Measurements from ENCODE around the gene PDS5B. TPM values are rescaled to one million over a fixed set of nuclear protein-coding genes. Genes with fewer than 3 reads are reported as not detected.

Gene PDS5B
- total and polyA plus RNA-seq, 9 of the 15 experiments (the other 6 are each of a cell fraction or from before 2014, with no cell fraction given), result 6.2 to 23.7 (median 13.1) TPM

GRCh38 chr13:32645854-32646253 lies 59.6 kb downstream of the PDS5B start:
- POLR2A ChIA-PET, result interaction anchor here (0.6 kb wide), 1 partner anchor 23 kb away, joined by 3 read pairs; no protein-coding TSS in a partner anchor
- in situ Hi-C loops (cut with MboI), result no loop called here
- no peak overlapping the region for H3K9ac ChIP-seq (ENCODE audit: insufficient read depth in 1 of 2, low read depth in 2 of 2, low read length in 2 of 2)
- 48% methylated on average over 2 of the region's 2 CpGs for WGBS (ENCODE audit: insufficient coverage, low coverage, missing lambda C conversion rate)
- CTCF ChIA-PET (ENCODE audit: low intra/inter-chr PET ratio), result no interaction called here
- no peaks in the 10 kb centered on the region for H3K27me3 ChIP-seq (ENCODE audit: control insufficient read depth in 2 of 2, insufficient read depth in 2 of 2, low read length in 2 of 2)
- intact Hi-C loops (cut with micrococcal nuclease), result no loop called here
- no peak for ATAC-seq
- H3K4me2 ChIP-seq (ENCODE audit: insufficient read depth, low read length), result no peak overlapping the region
- no peaks in the 10 kb centered on the region; a peak in 2 of 5 replicates for H3K4me1 ChIP-seq (replicated peaks in 1 of 2; ENCODE audit: control insufficient read depth in 2 of 2, insufficient read depth in 2 of 2, low read length in 2 of 2)
- TF ChIP-seq ZNF695 (CRISPR knock-in tag; IDR thresholded peaks at IDR 0.05) (no peak), U2AF2 (optimal IDR thresholded peaks at IDR 0.05; ENCODE audit: low read depth, low read length) (no peak), DIDO1 (tag; IDR thresholded peaks at IDR 0.05; ENCODE audit: low read depth) (no peak), ILF3 (IDR thresholded peaks at IDR 0.05; ENCODE audit: borderline replicate concordance) (no peak), ZNF347 (CRISPR knock-in tag; IDR thresholded peaks at IDR 0.05; ENCODE audit: low read depth) (no peak), ZNF253 (CRISPR knock-in tag; conservative IDR thresholded peaks at IDR 0.05) (no peak), SMARCE1 (IDR thresholded peaks at IDR 0.05) (no peak), TCF7 (IDR thresholded peaks at IDR 0.05; ENCODE audit: borderline replicate concordance) (no peak), WHSC1 (IDR thresholded peaks at IDR 0.05; ENCODE audit: low read length) (no peak), COPS2 (conservative IDR thresholded peaks at IDR 0.05) (no peak), TAF1 (IDR thresholded peaks at IDR 0.05; ENCODE audit: control insufficient read depth, extremely low read depth, insufficient read depth, low read length, severe bottlenecking) (no peak), ZNF3 (CRISPR knock-in tag; IDR thresholded peaks at IDR 0.05) (no peak), HDAC1 (IDR thresholded peaks at IDR 0.05) (no peak)
- H4K20me1 ChIP-seq (replicated peaks; ENCODE audit: control insufficient read depth, insufficient read depth, low read length), result no peaks in the 10 kb centered on the region
- no TSS peak for BruUV-seq (replicated peaks)
- H3K36me3 ChIP-seq (ENCODE audit: control insufficient read depth, insufficient read depth, low read length), result no peaks in the 10 kb centered on the region
- no peak overlapping the region for H3K4me3 ChIP-seq
- no peak for DNase-seq (ENCODE audit: extremely low read depth in 1 of 4, low spot score in 3 of 4)
- peaks cover 77% of the 10 kb centered on the region for H3K79me2 ChIP-seq (ENCODE audit: control insufficient read depth, insufficient read depth, low read length)
- H3K9me3 ChIP-seq (replicated peaks; ENCODE audit: control insufficient read depth, insufficient read depth, low read depth, low read length), result no peaks in the 10 kb centered on the region
- no peak overlapping the region for H3K27ac ChIP-seq (ENCODE audit: extremely low read depth, low read depth, low read length)
- no peak overlapping the region for H2AFZ ChIP-seq (ENCODE audit: low read depth, low read length)
- H3K9me1 ChIP-seq (ENCODE audit: control insufficient read depth, insufficient read depth, low read length), result peaks cover 5% of the 10 kb centered on the region
- no peak for FAIRE-seq
